Fibroblast of upper back skin (primary cell): ENCODE results near the gene SCRN2.

Experiments used
- DNase-seq: peaks from one replicate; pipeline ENCODE4 v3.0.0-alpha.2; 2013

Gene SCRN2

DNA sequence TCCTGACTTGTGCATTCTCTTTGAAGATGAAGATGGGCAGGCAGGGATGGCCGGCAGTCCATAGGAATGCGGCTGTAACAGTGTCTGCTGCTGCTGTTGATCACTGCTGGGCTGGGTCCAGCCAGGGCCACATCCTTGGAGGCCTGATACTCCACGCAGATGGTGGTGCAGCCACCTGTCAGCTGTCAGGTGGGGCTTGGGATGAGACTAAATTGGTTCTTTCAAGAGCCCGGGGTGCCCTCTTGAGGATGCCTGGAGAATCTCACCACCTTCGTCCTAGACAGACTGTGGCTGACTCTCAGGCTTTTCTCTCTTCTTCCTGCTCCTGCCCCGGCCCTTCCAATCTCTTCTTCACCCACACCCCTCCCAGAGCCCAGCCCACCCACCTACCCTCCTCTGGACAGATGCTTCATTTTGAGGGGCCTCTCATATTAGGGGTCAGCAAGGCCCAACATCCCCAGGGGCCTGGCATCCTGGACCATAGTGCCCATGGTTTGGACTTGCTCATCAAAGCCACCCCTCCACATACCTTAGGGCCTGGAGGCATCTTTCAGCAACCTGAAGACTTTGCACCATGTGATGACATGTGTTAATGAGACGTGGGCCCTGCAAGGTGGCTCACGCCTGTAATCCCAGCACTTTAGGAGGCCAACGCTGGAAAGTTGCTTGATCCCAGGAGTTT, 38.6 kb downstream of the SCRN2 start:
- peak; percentile 33 for DNase-seq

DNA sequence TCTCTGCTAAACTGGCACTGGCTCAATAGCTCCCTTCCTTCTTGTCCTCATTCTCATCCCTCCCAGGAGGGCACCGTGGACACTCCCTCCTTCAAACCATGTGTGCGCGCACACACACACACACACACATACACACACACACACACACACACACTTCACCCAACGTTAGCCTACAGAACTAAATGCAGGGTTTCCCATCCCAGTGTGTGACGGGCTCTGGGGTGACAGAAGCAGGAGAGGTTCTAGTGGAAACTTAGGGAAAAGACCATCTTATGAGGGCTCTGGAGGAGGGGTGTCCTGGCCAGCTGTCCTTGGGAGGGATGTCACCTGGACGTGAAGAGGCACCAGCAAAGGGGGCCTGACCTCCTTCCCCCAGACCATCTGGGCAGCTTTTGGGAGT, 39.2 kb downstream of the SCRN2 start:
- DNase-seq: no peak

DNA sequence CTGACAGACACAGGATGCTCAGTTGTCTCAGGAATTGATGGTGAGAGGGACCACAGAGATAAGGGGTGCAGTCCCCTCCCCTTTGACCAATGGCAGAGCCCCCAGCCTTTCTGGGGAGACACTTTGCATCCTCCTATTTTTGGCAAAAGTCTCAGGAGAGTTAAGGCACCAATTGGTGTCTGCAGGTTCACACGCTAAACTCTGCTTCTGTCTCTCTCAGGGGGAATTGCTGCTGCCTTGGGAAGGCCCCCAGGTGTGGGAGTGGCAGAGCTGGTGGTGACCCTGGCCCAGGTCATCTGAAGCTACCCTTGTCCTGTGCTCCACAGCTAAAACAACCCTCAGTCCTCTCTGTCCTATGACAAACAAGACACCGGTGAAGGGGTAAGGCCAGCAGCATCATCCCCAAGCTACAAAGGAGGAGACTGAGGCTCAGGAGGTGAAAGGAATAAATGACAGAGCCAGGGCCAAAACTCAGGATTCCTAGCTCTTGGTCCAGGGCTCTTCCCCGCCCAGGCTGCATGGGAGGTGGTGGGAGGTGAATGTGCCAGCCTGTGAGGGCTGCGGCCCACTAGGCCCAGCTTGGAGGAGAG, 39.8 kb downstream of the SCRN2 start:
- DNase-seq: no peak

DNA sequence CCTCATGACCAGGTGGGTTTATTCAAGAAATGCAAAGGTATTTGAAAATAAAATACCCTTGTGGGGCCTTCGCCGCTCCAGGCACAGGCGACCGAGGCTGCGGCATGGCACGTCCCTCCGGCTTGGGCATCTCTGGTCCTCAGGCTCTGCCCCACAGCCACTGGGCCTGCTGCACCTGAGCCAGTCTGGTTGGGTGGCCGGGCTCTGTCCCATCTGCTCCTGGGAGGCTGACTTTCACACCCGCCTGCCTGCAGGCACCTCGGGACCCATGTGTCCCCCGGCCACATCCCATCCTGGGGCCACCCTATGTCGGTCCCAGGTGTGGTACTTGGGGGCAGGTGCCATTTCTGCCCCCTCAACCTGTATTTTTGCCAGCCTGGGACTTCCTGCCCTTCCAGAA, 40.4 kb downstream of the SCRN2 start:
- no peak for DNase-seq

DNA sequence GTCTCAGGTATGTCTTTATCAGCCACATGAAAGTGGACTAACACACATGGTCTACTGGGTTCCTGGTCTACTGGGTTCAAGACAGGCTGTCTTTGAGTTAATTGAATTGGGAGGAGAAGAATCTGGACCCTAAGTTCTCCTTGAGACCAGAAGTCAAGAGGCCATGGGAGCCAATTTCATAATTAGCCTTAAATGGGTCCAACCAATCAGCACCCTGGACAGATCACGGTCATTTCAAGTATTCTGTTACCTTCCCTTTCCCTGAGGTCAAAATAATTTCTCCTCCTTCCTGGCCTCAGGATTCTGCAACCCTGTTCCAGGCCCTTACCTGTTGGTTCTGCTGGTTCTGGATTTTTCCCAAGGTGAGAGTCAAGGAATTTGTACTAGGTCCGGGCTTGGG, 43.3 kb downstream of the SCRN2 start:
- DNase-seq: no peak

DNA sequence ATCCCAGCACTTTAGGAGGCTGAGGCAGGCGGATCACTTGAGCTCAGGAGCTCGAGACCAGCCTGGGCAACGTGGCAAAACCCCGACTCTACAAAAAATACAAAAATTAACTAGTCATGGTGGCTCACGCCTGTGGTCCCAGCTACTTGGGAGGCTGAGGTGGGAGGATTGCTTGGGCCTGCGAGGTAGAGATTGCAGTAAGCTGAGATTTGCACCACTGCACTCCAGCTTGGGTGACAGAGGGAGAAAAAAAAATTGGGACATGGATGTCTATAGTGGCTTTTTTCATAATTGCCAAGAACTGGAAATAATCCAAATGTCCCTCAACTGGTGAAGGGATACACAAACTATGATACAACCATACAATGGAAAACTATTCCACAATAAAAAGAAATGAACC, 48.1 kb downstream of the SCRN2 start:
- DNase-seq: no peak

DNA sequence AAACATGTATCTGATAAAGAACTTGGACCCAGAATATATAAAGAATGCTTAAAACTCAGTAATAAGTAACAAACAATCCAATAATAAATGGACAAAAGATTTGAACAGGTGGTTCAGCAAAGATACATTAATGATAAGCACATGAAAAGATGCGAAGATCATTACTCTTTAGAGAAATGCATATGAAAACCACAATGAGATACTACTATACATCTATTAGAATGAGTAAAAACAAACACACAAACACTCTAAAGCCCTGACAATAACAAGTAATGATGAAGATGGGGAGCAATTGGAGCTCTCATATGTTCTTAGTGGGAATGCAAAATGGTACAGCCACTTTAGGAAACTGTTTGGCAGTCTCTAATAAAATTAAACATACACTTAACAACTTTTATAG, 48.6 kb downstream of the SCRN2 start:
- DNase-seq: no peak

DNA sequence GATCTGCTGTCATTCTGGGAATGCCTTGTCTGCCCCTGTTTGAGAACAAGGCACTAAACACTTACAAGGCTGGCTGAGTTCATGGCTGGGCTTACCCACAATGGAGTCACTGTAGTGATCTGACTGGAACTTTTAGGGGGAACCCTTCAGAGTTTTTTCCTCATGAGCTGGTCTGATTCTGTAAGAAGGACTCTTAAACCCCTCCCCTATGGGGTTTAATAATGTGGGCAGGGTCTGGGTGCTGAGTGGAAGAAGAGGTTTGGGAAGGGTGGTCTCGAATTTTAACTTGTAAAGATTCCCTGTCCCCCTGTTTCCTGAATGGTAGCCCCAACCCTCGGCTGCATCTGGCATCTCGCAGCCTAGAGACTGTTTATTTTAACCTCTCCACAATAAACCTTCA, 50.0 kb downstream of the SCRN2 start:
- no peak for DNase-seq

DNA sequence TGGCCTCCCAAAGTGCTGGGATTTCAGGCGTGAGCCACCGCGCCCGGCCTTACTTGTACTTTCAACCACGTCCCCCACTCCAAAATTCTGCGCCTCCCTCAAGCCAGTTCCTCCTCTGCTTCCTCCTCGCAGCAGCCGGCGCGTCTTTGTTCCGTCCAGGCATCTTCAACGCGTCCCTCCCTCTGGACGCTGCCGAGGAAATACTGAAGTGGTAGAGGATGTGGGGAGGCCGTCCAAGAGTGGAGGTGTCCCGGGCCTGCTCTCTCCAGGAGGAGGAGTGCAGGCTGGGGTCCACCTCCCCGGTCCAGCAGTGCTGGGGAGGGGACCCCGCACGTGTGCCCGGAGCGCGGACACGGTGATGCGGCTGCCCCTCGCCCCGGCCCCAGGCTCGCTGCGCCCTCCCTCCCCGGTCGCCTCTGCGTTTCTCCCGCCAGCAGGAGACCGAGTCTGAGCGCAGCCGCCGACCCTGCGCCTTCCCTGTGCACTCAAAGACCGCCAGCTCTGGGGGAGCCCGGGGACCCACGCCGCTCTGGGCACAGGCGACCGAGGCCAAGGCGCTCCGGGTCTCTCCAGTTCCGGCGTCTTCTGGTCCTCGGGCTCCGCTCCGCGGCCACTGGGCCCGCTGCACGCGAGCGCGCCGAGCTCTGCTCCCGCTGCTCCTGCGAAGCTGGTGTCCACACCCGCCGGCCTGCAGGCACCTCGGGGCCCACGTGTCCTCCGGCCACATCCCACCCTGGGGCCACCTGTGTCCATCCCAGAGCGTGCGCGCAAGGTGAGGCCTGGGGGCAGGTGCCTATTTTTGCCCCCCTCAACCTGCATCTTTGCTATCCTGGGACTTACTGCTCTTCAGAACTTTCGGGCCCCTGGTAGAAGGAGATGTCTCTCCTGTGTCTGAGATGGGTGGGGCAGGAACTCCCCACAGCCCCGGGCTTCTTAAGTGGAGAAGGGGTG, 51.2 kb downstream of the SCRN2 start:
- DNase-seq: peak; percentile 19
